Stimulated activated CD8-positive, alpha-beta memory T cell treated with anti-CD3 and anti-CD28 coated beads, Interleukin-15, amount 100 ng/mL, for 48 hours (primary cell): ENCODE measurements around the gene MED26.
"Not testable (repeated sequence)": the region's sequence is repeated elsewhere in the genome, so short reads cannot be mapped to it uniquely, and the experiment has no call there.

Experiments
- DNase-seq, 2 donors: peaks; one replicate each; pipeline ENCODE4 v3.0.0-alpha.2; 2020; ENCODE audit warnings: low read depth in 2 of 2

Gene MED26

GRCh38 chr19:16575861-16576689 lies 51.9 kb downstream of the MED26 start:
- DNase-seq, result no peak

GRCh38 chr19:16575282-16575681 lies 52.7 kb downstream of the MED26 start:
- DNase-seq, result no peak

GRCh38 chr19:16573925-16574324 lies 54.1 kb downstream of the MED26 start:
- no peak for DNase-seq

- no peak for DNase-seq
Measured at GRCh38 chr19:16573296-16573695, 54.7 kb downstream of the MED26 start.

- DNase-seq, result peak; percentile 90 to 93
Measured at GRCh38 chr19:16572332-16573211, 55.4 kb downstream of the MED26 start, which contains the start of gene SLC35E1. TSS of gene SLC35E1 (minus strand) at chr19:16572415. CDS start at chr19:16572364, 51 bp downstream.

- no peak for DNase-seq
Measured at GRCh38 chr19:16571822-16572331, 56.1 kb downstream of the MED26 start.

- no peak for DNase-seq
Measured at GRCh38 chr19:16571283-16571682, 56.7 kb downstream of the MED26 start.

GRCh38 chr19:16569609-16570320 lies 58.2 kb downstream of the MED26 start:
- DNase-seq, result no peak

GRCh38 chr19:16566702-16567101 lies 61.3 kb downstream of the MED26 start:
- DNase-seq, result no peak

- DNase-seq, result peak in 1 of 2 donors; percentile 45
Measured at GRCh38 chr19:16566161-16566560, 61.8 kb downstream of the MED26 start.

GRCh38 chr19:16564842-16565241 lies 63.2 kb downstream of the MED26 start:
- no peak for DNase-seq

GRCh38 chr19:16562608-16563025 lies 65.4 kb downstream of the MED26 start:
- DNase-seq, result no peak

GRCh38 chr19:16561382-16561781 lies 66.6 kb downstream of the MED26 start:
- no peak for DNase-seq

- no peak for DNase-seq
Measured at GRCh38 chr19:16559780-16560276, 68.2 kb downstream of the MED26 start.

GRCh38 chr19:16554776-16555175 lies 73.2 kb downstream of the MED26 start:
- DNase-seq, result no peak

GRCh38 chr19:16551902-16552301 lies 76.1 kb downstream of the MED26 start:
- DNase-seq, result not testable (repeated sequence)

- DNase-seq, result no peak
Measured at GRCh38 chr19:16548956-16549355, 79.0 kb downstream of the MED26 start.

- DNase-seq, result no peak
Measured at GRCh38 chr19:16544473-16545231, 83.4 kb downstream of the MED26 start.

GRCh38 chr19:16543734-16544133 lies 84.3 kb downstream of the MED26 start:
- DNase-seq, result not testable (repeated sequence)

- no peak for DNase-seq
Measured at GRCh38 chr19:16542910-16543472, 85.0 kb downstream of the MED26 start.
